Fibroblast of upper back skin (primary cell): ENCODE data around the gene SEC31B.

Experiments used
- DNase-seq: peaks from one replicate; pipeline ENCODE4 v3.0.0-alpha.2; 2013

The SEC31B gene

DNA sequence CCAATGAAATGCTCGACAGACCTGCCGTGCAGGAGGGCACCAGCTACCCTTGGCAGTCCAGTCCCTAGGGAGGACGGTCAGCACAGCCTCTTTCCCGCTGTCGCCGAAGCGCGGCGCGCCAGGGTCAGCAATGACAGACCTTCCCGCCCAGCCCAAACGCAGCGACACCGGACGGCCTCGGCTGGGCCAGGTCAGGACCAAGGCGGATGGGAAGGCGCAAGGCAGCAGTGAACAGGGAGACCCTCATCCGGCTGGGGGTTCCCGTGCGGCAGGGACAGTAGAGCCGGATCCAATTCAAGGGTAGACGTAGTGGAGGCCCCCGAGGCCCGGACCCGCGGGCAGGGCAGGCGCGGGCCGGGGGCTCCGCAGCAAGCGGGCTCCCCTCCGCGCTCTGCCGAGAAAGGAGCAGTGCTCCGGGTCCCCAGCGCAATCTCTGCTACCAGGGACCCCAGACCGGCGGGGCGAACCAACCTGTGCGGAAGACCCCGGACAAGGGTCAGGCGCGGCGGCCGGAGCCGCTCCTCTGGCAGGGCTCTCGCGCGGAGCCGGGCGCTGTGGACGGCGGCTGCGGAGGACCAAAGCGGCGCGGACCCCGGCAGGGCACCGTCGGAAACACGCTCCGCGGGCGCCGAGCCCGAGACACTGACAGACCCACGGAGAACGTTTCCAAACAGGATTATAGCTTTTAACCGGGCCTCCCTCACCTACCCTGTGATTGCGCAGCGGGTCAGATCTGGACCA, at the start of gene SEC31B:
Gene SEC31B, minus strand, starts transcription at position 551 of the 741 bp plus-strand sequence. CDS start 2,909 bp downstream, outside the sequence.
- no peak for DNase-seq

GRCh38 chr10:100568912-100569311, 49.3 kb upstream of the SEC31B start:
- DNase-seq = no peak

DNA sequence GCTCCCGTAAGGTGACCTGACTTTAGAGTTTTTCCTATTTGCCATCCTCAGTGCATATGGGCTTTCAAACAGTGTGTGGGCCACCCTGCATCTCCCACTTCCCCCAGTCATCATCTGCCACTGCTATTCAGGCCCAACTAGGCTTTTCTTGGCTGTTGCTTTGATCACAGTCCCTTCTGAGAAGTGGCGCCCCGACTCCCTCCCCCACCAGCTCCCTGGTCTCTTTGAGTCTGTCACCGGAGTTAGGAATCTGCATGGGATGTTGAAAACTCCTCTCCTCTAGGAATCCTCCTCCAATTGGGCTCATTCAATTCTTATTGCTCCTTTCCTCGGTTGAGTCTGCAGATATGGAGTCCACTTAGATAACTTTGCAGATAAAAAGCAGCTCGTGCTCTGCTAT, 48.2 kb upstream of the SEC31B start:
- DNase-seq = no peak

GRCh38 chr10:100567249-100567648, 47.6 kb upstream of the SEC31B start:
- DNase-seq = no peak

- DNase-seq = no peak
Measured at GRCh38 chr10:100566561-100566960, 46.9 kb upstream of the SEC31B start.

DNA sequence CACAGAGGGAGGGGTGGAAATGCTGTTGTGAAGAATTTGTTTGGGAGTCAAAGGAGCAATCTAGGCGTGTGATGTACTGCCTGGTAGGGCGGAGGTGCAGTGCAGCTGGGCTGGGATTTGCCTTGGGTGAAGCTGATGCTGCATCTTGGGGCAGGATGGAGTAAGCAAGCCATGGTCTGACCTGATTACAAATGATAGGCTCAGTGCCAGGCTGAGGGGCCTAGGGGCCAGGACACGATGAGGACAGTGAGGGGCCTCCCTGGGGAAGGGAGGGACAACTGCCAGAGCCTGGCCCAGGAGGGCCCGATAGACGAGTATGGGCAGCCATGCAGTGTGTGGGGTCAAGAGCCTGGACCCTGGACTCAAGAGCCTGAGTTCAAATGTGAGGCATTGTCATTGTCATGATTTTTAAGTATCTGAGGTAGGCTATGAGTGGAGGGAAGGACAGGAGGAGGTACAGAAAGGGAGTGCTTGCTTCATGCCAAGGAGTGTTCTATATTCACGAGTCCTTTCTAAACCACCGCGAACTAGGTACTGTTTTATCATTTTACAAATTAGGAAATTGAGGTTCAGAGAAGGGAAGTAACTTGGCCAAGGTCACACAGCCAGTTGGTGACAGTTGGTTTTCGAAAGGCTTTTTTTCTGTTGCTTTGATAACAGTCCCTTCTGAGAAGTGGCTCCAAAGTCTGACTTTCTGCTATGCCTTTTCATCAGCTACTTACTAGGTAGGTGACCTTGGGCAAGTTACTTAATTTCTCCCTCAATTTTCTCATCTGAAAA, 45.7 kb upstream of the SEC31B start:
- no peak for DNase-seq

- DNase-seq = peak; percentile 72
Measured at GRCh38 chr10:100562008-100562672, 42.5 kb upstream of the SEC31B start.

DNA sequence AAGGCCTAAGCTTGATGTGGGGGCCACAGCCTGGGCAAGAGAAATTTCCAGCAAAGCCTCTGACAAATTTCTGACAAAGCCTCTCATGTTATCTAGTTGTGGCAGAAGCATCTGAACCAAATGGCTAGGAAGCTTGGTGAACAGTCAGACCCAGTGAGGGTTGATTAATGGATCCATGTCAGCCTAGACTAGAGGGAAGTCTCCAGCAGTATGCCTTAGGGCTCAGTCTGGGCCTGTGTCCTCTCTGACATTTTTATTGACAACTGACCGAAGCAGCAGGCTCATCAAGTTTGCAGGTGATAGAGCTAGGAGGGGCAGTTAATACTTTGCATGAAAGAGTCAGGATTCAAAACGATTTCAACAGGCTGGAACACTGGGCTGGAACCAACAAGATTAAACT, 41.3 kb upstream of the SEC31B start:
- DNase-seq = no peak

DNA sequence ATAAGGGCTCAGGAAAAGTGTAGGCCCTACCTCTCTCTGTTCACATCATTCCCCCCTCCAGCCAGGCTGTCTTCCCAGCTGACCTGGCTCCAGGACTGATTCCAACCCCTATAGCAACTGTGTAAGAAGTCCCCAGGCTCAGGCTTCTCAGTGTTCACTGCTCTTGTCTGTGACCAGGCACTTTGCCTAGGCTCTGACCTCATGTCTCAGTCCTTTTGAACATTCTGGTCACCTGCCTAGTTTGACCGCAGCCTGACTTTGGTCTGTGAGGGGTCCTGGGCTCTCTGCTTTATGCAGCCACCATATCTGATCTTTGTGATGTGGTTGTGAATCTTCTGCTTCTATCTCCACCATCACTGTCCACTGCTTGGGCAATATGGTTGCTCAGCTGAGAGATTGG, 40.6 kb upstream of the SEC31B start:
- DNase-seq = no peak

DNA sequence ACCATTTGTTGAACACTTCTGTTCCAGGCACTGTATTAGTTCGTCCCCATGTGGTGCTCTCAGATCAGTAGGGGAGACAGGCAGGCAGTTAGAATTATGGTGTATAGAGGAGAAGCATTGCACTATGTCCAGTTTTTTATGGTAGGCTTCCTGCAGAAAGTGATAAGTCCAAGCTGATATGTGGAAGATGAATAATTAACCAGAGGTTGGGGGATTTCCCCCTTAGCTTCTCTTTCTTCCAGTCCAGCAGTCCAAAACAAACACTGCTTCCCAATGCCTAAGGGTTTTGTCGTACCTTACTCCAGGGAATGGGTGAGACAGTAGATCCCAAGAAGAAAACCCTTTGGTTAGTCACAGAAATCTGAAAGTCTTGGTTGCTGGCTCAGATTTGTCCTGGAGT, 35.2 kb upstream of the SEC31B start:
- DNase-seq = no peak

- no peak for DNase-seq
Measured at GRCh38 chr10:100553929-100554328, 34.3 kb upstream of the SEC31B start.

- DNase-seq = no peak
Measured at GRCh38 chr10:100551738-100552137, 32.1 kb upstream of the SEC31B start.

- DNase-seq = no peak
Measured at GRCh38 chr10:100551196-100551595, 31.5 kb upstream of the SEC31B start.

DNA sequence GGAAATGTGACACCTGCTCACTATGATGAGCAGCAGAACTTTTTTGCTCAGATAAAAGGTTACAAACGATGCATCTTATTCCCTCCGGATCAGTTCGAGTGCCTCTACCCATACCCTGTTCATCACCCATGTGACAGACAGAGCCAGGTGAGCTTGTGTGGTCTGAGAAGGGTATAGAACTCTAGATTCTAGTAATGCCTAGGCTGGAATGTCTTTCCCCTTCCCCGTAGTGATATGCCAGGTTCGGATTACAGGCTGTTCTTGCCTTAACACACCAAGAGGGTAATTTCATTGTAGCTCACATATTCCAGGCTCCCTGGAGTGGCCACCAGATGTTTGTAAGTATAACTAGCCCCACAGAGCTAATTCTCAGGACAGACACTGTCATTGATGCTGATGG, 25.3 kb upstream of the SEC31B start:
- DNase-seq = no peak

- no peak for DNase-seq
Measured at GRCh38 chr10:100537475-100537874, 17.8 kb upstream of the SEC31B start.

- DNase-seq = peak; percentile 96
Measured at GRCh38 chr10:100535715-100536353, 16.2 kb upstream of the SEC31B start, which contains the start of gene HIF1AN. Gene HIF1AN, plus strand, starts transcription at chr10:100535943. Its CDS starts 16 bp downstream, at chr10:100535959.

DNA sequence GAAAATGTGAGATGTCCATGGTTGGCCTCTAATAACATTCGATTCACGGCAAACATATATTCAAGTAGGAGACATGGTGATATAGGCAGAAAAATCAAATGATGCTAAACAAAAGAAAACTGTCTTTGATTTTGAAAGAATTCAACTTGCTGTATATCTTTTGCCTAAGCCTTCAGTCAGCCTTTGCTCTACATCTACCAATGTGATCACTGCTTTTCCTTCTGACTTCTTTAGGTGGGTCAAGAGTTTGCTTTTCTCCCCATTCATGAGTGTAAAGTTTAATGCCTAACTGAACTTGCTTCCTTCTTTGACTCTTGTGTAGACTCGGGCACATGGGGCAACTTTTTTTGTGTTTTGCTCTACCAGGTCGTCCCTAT, 15.7 kb upstream of the SEC31B start:
- no peak for DNase-seq

- DNase-seq = no peak
Measured at GRCh38 chr10:100534726-100535125, 15.1 kb upstream of the SEC31B start.

GRCh38 chr10:100531761-100532160, 12.1 kb upstream of the SEC31B start:
- DNase-seq = no peak

- peak; percentile 84 for DNase-seq
Measured at GRCh38 chr10:100529475-100530298, 10.0 kb upstream of the SEC31B start, which contains the start of gene NDUFB8. Gene NDUFB8, minus strand, starts transcription at chr10:100529871. Its CDS starts 20 bp downstream, at chr10:100529851.

GRCh38 chr10:100528921-100529474, 9.3 kb upstream of the SEC31B start:
- DNase-seq = no peak
